HUES64 (cell line): ENCODE measurements around the gene CENPN.

Experiments used
- H3K27ac ChIP-seq: 2 replicates; pipeline ENCODE4 v1.7.0; 2013; ENCODE audit warnings: low read depth, low read length, inconsistent platforms
- H3K27me3 ChIP-seq: 2 replicates; pipeline ENCODE4 v1.6.1; 2013; ENCODE audit warnings: mild to moderate bottlenecking, low read length; ENCODE audit not compliant: insufficient read depth
- H3K36me3 ChIP-seq: 2 replicates; pipeline ENCODE4 v1.6.1; 2013; ENCODE audit warnings: mild to moderate bottlenecking, low read length; ENCODE audit not compliant: insufficient read depth
- H3K4me1 ChIP-seq: 2 replicates; pipeline ENCODE4 v1.6.1; 2013; ENCODE audit warnings: mild to moderate bottlenecking, low read length, moderate library complexity; ENCODE audit not compliant: insufficient read depth
- H3K4me3 ChIP-seq: 2 replicates; pipeline ENCODE4 v1.5.1; 2013; ENCODE audit warnings: mild to moderate bottlenecking, low read length, moderate library complexity
- H3K9ac ChIP-seq: 2 replicates; pipeline ENCODE4 v1.6.1; 2013; ENCODE audit warnings: mild to moderate bottlenecking, low read depth, low read length
- H3K9me3 ChIP-seq: 2 replicates; pipeline ENCODE4 v1.6.1; 2013; ENCODE audit warnings: low read depth, low read length; ENCODE audit not compliant: insufficient read depth
- WGBS: fragments of 150-250, 120-280 bp; methylation state at CpG from one replicate; pipeline ENCODE4 v1.1.7; 2013; ENCODE audit warnings: missing lambda C conversion rate; 5-methylcytosine and 5-hydroxymethylcytosine counted together

Gene CENPN

DNA sequence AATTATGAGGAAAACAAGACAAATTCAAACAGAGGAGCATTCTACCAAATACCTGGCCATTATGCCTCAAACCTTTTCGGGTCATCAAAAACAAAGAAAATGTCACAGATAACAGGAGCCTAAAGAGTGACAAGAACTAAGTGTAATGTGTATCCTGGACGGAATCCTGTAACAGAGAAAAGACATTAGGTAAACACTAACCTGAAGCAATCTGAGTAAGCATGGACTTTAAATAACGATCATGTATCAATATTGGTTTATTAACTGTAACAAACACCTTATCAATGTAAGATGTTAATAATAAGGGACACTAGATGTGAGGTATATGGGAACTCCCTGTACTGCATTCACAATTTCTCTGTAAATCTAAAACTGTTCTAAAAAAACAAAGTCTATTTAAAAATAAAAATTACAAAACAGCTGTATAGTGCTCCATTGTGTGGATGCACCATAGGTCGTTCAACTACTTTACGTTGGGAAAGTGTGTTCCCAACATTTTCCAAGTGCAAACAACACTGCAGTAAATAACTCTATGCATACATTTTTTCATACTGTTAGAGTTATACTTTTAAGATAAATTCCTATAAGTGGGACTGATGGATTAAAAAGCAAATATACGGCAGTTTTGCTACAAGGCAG, 15.1 kb upstream of the CENPN start:
- no peak overlapping the region for H3K9ac ChIP-seq
- H3K27me3 ChIP-seq: no peaks in the 10 kb centered on the region
- no peaks in the 10 kb centered on the region for H3K9me3 ChIP-seq
- H3K4me3 ChIP-seq: no peak overlapping the region
- H3K27ac ChIP-seq: no peak overlapping the region
- 97% methylated on average over 2 of the region's 6 CpGs for WGBS
- H3K4me1 ChIP-seq: peaks cover 21% of the 10 kb centered on the region
- H3K36me3 ChIP-seq: peaks cover 4% of the 10 kb centered on the region; the same call in 1 of the 2 replicates

DNA sequence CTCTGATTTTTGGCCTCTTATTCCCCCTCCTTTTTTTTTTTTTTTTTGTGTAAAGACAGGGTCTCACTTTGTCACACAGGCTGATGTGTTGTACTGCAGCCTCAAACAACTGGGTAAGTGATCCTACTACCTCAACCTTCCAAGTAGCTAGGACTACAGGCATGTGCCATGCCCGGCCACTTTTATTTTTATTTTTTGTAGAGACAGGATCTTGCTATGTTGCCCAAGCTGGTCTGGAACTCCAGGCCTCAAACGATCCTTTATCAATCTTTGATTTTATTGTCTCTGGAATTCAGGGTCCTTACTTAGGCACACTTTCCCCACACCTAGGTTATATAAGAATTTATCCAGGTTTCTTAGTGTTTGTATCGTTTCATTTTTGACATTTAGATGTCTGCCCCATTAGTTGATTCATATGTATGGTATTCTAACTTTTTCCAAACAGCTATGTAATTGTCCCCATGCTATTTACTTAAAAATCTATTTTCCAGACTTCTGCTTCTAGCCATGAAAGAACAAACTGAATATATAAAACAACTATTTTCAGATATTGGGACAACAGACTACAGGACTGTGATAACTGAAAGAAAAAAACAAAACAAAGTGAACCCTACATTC, 14.2 kb upstream of the CENPN start:
- H3K27ac ChIP-seq: no peak overlapping the region
- H3K36me3 ChIP-seq: peaks cover 4% of the 10 kb centered on the region; the same call in 1 of the 2 replicates
- H3K27me3 ChIP-seq: no peaks in the 10 kb centered on the region
- no peak overlapping the region for H3K4me3 ChIP-seq
- WGBS: 30% methylated on average over 2 of the region's 3 CpGs
- no peak overlapping the region for H3K9ac ChIP-seq
- no peaks in the 10 kb centered on the region for H3K9me3 ChIP-seq
- 0 out of 2 replicates have a peak, but pooled peaks cover 12% of the 10 kb centered on the region for H3K4me1 ChIP-seq

DNA sequence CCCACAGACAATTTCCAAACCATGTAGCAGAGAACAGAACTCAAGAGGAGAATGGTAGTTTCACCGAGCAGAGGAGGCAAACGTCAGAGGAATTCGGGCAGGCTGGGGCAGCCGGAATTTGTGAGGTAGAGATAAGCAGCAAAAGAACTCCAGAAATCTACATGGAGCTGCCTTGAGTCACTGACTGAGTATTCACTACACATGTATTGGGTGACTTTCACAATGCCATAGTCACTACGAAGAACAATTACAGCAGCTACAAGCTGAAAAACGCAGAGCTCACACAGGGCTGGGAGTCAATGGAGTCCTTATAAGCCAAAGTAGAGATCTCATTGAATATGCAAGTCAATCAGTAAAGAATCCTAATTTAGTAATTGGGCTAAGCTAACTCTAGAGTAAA, 13.7 kb upstream of the CENPN start:
- no peaks in the 10 kb centered on the region for H3K9me3 ChIP-seq
- no peak overlapping the region; the same call in 1 of the 2 replicates for H3K9ac ChIP-seq
- 54% methylated on average over 6 of the region's 6 CpGs for WGBS
- peaks cover 4% of the 10 kb centered on the region; the same call in 1 of the 2 replicates for H3K36me3 ChIP-seq
- peak overlapping the region; percentile 38 for H3K27ac ChIP-seq
- no peaks in the 10 kb centered on the region for H3K27me3 ChIP-seq
- no peak overlapping the region for H3K4me3 ChIP-seq
- H3K4me1 ChIP-seq: 0 out of 2 replicates have a peak, but pooled peaks cover 7% of the 10 kb centered on the region

DNA sequence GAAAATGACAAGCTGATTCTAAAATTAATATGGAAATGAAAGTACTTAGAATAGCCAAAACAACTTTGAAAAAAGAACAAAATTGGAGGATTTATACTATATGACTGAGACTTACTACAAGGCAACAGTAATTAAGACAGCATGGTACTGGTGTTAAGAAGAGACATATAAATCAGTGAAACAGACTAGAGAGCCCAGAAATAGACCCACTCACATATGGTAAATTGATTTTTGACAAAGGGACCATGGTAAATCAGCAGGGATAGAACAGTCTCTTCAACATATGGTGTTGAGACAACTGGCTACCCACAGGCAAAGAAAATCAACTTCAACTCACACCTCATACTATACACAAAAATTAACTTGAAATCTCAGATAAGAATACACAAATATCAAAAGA, 13.2 kb upstream of the CENPN start:
- Histone ChIP-seq H3K27me3 (no peaks in the 10 kb centered on the region), H3K9me3 (no peaks in the 10 kb centered on the region), H3K9ac (no peak overlapping the region; the same call in 1 of the 2 replicates), H3K4me1 (0 out of 2 replicates have a peak, but pooled peaks cover 6% of the 10 kb centered on the region), H3K36me3 (peaks cover 4% of the 10 kb centered on the region; the same call in 1 of the 2 replicates), H3K27ac (peak overlapping the region; percentile 38), H3K4me3 (no peak overlapping the region)

GRCh38 chr16:80994451-80994850, 12.6 kb upstream of the CENPN start:
- Histone ChIP-seq H3K36me3 (peaks cover 4% of the 10 kb centered on the region; the same call in 1 of the 2 replicates), H3K27ac (no peak overlapping the region), H3K4me3 (no peak overlapping the region), H3K4me1 (0 out of 2 replicates have a peak, but pooled peaks cover 6% of the 10 kb centered on the region), H3K9me3 (no peaks in the 10 kb centered on the region), H3K9ac (no peak overlapping the region), H3K27me3 (no peaks in the 10 kb centered on the region)

GRCh38 chr16:80996688-80997138, 10.3 kb upstream of the CENPN start:
- 100% methylated on average over 2 of the region's 4 CpGs for WGBS
- peaks cover 4% of the 10 kb centered on the region; the same call in 1 of the 2 replicates for H3K36me3 ChIP-seq
- no peak overlapping the region for H3K27ac ChIP-seq
- no peak overlapping the region for H3K4me3 ChIP-seq
- H3K4me1 ChIP-seq: 0 out of 2 replicates have a peak, but pooled peaks cover 6% of the 10 kb centered on the region
- H3K9me3 ChIP-seq: no peaks in the 10 kb centered on the region
- H3K9ac ChIP-seq: no peak overlapping the region
- H3K27me3 ChIP-seq: no peaks in the 10 kb centered on the region

- Histone ChIP-seq H3K27me3 (no peaks in the 10 kb centered on the region), H3K36me3 (peaks cover 4% of the 10 kb centered on the region; the same call in 1 of the 2 replicates), H3K9ac (no peak overlapping the region), H3K27ac (no peak overlapping the region), H3K4me3 (no peak overlapping the region), H3K9me3 (no peaks in the 10 kb centered on the region), H3K4me1 (0 out of 2 replicates have a peak, but pooled peaks cover 6% of the 10 kb centered on the region)
- WGBS: 90% methylated on average over 8 of the region's 9 CpGs
Observed at GRCh38 chr16:80997139-80997798, 9.7 kb upstream of the CENPN start.

DNA sequence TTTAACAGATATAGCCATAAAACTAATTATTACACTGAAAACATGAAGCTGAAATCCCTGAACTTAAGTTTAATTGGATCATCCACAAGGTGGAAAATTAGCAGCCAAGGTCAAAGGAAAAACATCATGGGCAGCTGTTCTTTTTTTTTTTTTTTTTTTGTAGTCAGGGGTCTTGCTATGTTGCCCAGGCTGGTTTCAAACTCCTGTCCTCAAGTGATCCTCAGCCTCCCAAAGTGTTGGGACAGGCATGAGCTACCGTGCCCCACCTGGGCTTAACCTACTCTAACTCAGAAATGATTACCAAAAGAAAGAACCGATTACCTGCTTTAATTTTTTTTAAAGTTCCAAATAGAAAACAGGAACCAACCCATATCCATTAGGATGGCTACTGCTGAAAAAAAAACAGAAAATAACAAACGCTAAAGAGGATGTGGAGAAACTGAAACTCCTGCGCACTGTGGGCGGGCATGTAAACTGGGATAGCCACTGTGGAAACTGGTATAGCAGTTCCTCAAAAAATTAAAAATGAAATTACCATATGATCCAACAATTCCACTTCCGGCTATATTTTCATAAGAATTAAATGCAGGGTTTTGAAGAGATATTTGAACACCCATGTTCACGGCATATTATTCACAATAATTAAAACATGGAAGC, 8.9 kb upstream of the CENPN start:
- H3K4me1 ChIP-seq: 0 out of 2 replicates have a peak, but pooled peaks cover 6% of the 10 kb centered on the region
- no peaks in the 10 kb centered on the region for H3K9me3 ChIP-seq
- H3K27me3 ChIP-seq: no peaks in the 10 kb centered on the region
- peaks cover 4% of the 10 kb centered on the region; the same call in 1 of the 2 replicates for H3K36me3 ChIP-seq
- WGBS: 98% methylated on average over 5 of the region's 7 CpGs
- H3K27ac ChIP-seq: no peak overlapping the region
- H3K9ac ChIP-seq: no peak overlapping the region
- H3K4me3 ChIP-seq: no peak overlapping the region

DNA sequence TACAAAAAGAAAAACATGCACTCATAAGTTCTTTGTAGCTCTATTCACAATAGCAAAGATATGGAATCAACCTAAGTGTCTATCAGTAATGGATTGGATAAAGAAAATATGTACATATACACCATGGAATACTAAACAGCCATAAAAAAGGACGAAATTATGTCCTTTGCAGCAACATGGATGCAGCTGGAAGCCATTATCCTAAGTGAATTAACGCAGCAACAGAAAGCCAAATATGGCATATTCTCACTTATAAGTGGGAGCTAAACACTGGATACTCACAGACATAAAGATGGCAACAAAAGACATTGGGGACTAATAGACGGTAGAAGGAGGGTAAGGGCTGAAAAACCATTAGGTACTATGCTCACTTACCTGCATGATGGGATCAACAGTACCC, 6.1 kb upstream of the CENPN start:
- Histone ChIP-seq H3K4me3 (no peak overlapping the region), H3K27ac (no peak overlapping the region), H3K9ac (no peak overlapping the region), H3K36me3 (peaks cover 4% of the 10 kb centered on the region; the same call in 1 of the 2 replicates), H3K9me3 (no peaks in the 10 kb centered on the region), H3K27me3 (no peaks in the 10 kb centered on the region), H3K4me1 (peaks cover 14% of the 10 kb centered on the region)
- WGBS: 98% methylated on average over 3 of the region's 3 CpGs

DNA sequence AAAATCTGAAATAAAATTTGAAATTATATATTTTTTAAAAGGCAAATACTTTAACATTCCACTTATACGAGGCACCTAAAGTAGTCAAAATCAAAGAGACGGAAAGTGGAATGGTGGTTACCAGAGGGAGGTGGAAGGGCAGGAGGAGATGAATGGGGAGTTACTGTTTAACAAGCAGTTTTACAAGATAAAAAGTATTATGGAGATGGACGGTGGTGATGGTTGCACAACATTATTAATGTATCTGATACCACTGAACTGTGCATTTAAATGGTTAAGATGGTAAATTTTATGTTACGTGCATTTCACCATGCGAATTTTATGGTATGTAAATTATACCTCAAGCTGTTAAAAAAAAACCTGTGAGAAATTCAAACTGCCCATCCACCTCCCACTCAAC, 5.7 kb upstream of the CENPN start:
- Histone ChIP-seq H3K4me1 (peaks cover 14% of the 10 kb centered on the region), H3K27ac (no peak overlapping the region), H3K9ac (no peak overlapping the region), H3K36me3 (peaks cover 4% of the 10 kb centered on the region; the same call in 1 of the 2 replicates), H3K9me3 (no peaks in the 10 kb centered on the region), H3K4me3 (no peak overlapping the region), H3K27me3 (no peaks in the 10 kb centered on the region)
- WGBS: 99% methylated on average over 5 of the region's 5 CpGs

- 93% methylated on average over 4 of the region's 4 CpGs for WGBS
- Histone ChIP-seq H3K9me3 (no peaks in the 10 kb centered on the region), H3K36me3 (no peaks in the 10 kb centered on the region), H3K9ac (no peak overlapping the region), H3K27ac (no peak overlapping the region), H3K4me3 (no peak overlapping the region), H3K4me1 (peaks cover 14% of the 10 kb centered on the region), H3K27me3 (no peaks in the 10 kb centered on the region)
Observed at GRCh38 chr16:81003064-81003463, 4.0 kb upstream of the CENPN start.
